H4 (cell line): ENCODE measurements around the gene ELOF1. TPM values are rescaled to one million over a fixed set of nuclear protein-coding genes. Genes with fewer than 3 reads are reported as not detected.
"Not testable (repeated sequence)": the region's sequence is repeated elsewhere in the genome, so short reads cannot be mapped to it uniquely, and the experiment has no call there.

Experiments used
- DNase-seq: peaks from one replicate; pipeline ENCODE4 v3.0.0-alpha.2; 2015; ENCODE audit warnings: low spot score
- total RNA-seq: library from RNA; depleted of rRNA; stranded (reverse); fragments of >200 nt; shearing (Covaris generic); gene quantifications from 2 replicates; pipeline ENCODE4 v1.2.3, GENCODE V29; 2014

Gene ELOF1
- total RNA-seq, 1 experiment from 2014 or later: 72.7 TPM

GRCh38 chr19:11570039-11570462, 11.0 kb upstream of the ELOF1 start:
- DNase-seq: no peak

- DNase-seq: no peak
Measured at GRCh38 chr19:11566164-11566563, 7.1 kb upstream of the ELOF1 start.

- not testable (repeated sequence) for DNase-seq
Measured at GRCh38 chr19:11565649-11565980, 6.6 kb upstream of the ELOF1 start.

DNA sequence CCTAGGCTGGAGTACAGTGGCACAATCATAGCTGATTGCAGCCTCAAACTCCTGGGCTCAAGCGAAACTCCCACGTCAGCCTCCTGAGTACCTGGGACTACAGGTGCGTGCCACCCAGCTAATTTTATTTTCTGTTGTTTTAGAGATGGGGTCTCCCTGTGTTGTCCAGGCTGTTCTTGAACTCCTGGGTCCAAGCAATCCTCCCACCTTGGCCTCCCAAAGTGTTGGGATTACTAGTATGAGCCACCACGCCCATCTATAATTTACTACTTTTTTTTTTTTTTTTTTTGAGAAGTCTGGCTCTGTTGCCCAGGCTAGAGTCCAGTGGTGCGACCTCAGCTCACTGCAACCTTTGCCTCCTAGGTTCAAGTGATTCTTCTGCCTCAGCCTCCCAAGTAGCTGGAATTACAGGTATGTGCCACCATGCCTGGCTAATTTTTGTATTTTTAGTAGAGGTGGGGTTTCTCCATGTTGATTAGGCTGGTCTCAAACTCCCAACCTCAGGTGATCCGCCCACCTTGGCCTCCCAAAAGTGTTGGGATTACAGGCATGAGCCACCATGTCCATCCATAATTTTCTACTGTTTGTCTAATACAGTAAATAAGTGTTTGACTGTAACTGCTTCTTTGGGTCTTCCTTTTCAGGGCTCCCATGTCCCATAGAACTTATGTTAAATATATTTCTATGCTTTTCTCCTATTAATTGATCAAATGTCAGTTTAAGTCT, 5.2 kb upstream of the ELOF1 start:
- not testable (repeated sequence) for DNase-seq

DNA sequence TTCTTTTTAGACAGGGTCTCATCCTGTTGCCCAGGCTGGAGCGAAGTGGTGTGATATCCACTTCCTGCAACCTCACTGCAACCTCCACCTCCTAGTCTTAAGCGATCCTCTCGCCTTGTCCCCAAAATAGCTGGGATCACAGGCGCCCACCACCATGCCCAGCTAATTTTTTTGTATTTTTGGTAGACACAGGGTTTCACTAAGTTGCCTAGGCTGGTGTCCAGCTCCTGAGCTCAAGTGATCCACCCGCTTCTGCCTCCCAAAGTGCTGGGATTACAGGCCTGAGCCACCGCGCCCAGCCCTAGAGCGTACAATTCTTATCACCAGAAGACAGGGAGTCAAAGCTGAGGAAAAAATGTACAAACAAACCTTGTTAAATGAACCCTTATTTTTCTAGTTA, 4.5 kb upstream of the ELOF1 start:
- DNase-seq: no peak

DNA sequence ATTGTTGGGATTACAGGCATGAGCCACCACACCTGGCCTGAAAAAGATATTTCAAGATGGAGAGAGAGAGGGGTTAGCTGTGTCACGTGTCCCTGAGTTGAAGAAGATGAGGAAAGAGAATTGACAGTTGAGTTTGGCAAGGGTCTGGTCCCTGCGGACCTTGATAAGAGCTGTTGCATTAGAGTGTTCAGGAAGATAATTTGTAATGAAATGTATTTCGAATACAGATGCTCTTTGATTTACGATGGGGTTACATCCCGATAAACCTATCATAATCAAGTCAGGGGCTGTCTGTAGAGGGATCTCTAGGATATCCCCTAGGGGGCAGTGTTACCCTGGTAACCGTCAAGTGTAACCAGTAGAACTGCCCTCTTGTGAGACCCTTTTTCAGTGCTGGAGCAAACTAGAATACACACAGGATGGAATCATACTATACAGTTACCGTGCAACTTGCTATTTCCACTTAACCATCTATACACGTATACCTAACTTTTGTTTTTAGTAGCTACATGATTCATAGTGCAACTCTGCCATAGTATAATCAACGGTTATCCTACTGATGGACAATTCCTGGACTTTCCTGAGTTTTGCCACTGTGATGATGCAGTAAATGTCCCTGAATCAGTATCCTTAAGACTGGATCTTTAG, 1.5 kb upstream of the ELOF1 start:
- DNase-seq: peak; percentile 62

GRCh38 chr19:11556634-11557420, 2.2 kb downstream of the ELOF1 start:
- DNase-seq: no peak

DNA sequence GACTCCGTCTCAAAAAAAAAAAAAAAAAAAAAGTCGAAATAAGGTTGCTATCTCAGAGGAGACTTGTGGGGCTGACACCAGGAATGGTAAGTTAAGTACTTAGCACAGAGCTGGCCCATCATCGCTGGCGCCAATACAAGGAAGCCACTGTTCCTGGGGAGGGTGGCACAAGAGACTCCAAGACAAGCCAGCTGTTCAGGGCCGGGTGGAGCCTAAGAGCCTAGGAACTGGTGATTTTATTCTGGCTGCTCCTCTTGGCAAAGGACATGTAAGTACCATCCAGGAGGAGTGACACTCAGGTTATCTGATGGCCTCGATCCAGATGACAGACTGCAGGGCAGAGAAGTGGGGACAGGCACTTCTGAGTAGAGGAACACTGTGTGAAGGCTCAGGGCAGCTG, 3.8 kb downstream of the ELOF1 start:
- no peak for DNase-seq

DNA sequence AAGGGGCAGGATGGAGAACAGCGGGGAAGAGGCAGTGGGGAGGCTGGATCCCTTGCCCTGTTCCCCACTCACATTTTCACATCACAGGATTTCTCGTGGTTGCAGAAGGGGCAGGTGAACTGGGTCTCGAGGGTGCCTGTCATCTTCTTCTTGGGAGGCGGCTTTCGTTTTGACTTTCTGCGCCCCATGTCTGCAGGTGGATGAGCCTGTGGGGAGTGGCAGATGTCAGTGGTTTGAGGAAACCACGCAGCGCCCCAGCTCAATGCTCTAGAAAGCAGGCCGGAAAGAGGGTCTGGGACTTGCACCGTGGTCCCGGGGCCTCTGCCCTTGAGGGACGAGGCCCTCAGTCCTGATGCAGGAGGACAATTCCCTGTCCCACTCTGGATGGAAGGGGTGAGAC, 4.9 kb downstream of the ELOF1 start:
- no peak for DNase-seq

- DNase-seq: no peak
Measured at GRCh38 chr19:11552666-11553372, 6.2 kb downstream of the ELOF1 start.

- DNase-seq: no peak
Measured at GRCh38 chr19:11551603-11552235, 7.3 kb downstream of the ELOF1 start.

DNA sequence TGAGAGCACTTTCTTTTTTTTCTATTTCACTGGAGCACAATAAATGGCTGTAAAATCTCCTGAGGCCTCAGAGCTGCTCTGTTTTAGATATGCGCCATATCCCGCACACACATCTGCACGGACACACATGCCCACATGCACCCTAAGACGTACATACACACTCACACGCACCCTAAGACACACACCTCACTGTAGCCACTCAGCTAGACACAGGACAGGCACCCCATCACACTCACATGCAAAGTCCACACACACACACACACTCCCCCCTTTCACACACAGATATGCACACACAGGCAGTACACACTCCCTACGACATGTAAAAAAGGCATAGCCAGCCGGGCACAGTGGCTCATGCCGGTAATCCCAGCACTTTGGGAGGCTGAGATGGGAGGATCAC, 8.8 kb downstream of the ELOF1 start:
- no peak for DNase-seq

GRCh38 chr19:11549386-11549953, 9.6 kb downstream of the ELOF1 start:
- no peak for DNase-seq

DNA sequence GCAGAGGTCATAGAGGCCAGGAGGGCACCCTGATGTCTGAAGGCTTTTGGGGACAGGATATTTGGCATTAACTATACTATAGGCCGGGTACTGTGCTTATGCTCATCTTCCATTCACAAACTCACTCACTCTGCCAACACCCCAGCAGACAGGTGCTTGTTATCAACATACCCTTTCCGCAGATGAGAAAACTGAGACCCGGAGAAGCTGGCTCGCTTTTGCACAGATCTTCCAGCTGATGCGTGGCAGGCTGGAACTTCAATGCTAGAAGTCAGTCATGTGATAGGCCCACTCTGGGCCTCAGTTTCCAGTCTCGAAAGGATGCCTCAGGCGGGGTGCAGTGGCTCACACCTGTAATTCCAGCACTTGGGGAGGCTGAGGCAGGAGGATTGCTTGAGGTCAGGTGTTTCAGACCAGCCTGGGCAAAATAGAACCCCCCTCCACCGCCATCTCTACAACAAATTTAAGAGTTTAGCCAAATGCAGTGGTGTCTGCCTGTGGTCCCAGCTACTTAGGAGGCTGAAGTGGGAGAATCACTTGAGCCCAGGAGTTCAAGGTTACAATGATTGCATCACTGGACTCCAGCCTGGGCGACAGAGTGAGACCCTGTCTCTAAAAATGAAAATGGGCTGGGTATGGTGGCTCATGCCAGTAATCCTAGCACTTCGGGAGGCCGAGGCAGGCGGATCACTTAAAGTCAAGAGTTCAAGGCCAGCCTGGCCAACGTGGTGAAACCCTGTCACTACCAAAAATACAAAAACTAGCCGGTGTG, 10.9 kb downstream of the ELOF1 start:
- DNase-seq: no peak

DNA sequence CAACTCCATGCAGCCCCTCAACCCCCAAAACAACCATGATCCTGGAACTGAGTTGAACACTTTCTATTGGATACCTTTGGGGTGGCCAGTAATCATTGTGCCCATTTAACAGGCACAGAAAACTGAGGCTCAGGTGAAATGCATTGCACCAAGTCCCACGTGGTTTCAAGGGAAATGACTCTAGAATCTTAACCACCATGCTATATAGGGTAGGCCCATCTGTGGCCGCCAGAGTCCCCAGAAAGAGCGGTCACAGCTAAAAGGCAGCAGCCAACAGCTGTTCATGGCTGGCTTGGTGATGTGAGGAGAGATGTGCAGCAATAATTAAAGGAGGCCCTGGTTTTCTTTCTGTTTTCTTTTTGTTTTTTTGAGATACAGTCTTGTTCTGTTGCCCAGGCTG, 17.8 kb downstream of the ELOF1 start:
- DNase-seq: no peak

DNA sequence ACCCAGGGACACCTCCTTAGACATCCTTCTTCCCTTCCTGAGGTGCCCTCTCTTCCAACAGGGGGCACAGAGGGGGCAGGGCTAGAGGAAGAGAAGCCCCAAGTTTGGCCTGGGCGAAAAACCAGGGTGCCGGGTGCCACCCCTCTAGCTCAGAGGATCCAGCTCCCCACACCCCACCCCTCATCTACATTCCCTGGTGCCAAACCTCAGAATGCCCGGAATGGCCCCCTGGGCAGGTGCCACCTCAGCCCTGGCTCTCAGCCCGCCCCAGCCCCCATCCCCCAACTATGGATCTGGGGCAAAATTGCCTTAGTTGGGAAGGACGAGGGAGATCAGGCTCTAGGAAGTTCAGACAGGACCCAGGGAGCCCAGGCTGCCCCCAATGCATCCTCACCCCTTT, 18.4 kb downstream of the ELOF1 start:
- no peak for DNase-seq

GRCh38 chr19:11539495-11540365, 19.3 kb downstream of the ELOF1 start:
- DNase-seq: no peak

GRCh38 chr19:11538232-11539036, 20.6 kb downstream of the ELOF1 start, which contains the start of gene CNN1:
Gene CNN1, plus strand, starts transcription at chr19:11538851. Its CDS starts 77 bp downstream, at chr19:11538928.
- no peak for DNase-seq
